Endothelial cell of umbilical vein (primary cell): ENCODE data around the gene RNF213. TPM values are rescaled to one million over a fixed set of nuclear protein-coding genes. Genes with fewer than 3 reads are reported as not detected.

Experiments used
- BruUV-seq: library from RNA; stranded (reverse); fragments of 400-500 nt; replicated peaks from 2 replicates; lab custom pipeline; 2021; lab: Mats Ljungman, UMichigan
- CTCF ChIA-PET: fragments of 300-600, 350-600 bp; sonication (Branson Sonifier 250); formaldehyde crosslinking; loops from one replicate; lab custom pipeline; 2021; ENCODE audit warnings: antibody characterized with exemption, inconsistent platforms; lab: Charles Lee
- POLR2A ChIA-PET: fragments of 300-600, 350-600 bp; sonication (Branson Sonifier 250); formaldehyde crosslinking; loops from one replicate; lab custom pipeline; 2021; ENCODE audit warnings: antibody characterized with exemption, inconsistent platforms; lab: Charles Lee
- DNase-seq: peaks from one replicate; pipeline ENCODE4 v3.0.0-alpha.2; 2011; ENCODE audit warnings: low read depth, low spot score
- FAIRE-seq: peaks from 2 replicates; lab custom pipeline; 2011; peaks lifted over from hg19 to GRCh38; lab: Jason Lieb, UNC
- H2AFZ ChIP-seq: 2 replicates; pipeline ENCODE4 v1.6.0; 2012; ENCODE audit warnings: low read depth, low read length, control low read depth, inconsistent platforms
- H3K27ac ChIP-seq: 2 replicates; pipeline ENCODE4 v1.5.1; 2011; ENCODE audit warnings: low read depth, mild to moderate bottlenecking, control low read depth, low read length, moderate library complexity; ENCODE audit not compliant: insufficient read depth
- H3K27me3 ChIP-seq, 2 experiments: 2 replicates each; pipeline versions ENCODE4 v1.6.0 to v1.6.1; 2011; ENCODE audit warnings: low read length in 2 of 2, mixed read lengths in 1 of 2; ENCODE audit not compliant: control insufficient read depth in 2 of 2, insufficient read depth in 2 of 2
- H3K36me3 ChIP-seq, 2 experiments: 2 replicates in 1 of 2; 3 replicates in 1 of 2; pipeline ENCODE4 v1.5.1; 2011; ENCODE audit warnings: low read length in 2 of 2, mild to moderate bottlenecking in 1 of 2, moderate library complexity in 1 of 2; ENCODE audit not compliant: control insufficient read depth in 2 of 2, insufficient read depth in 2 of 2; ENCODE audit errors: extremely low read depth in 1 of 2
- H3K4me1 ChIP-seq: 3 replicates; pipeline ENCODE4 v1.5.1; 2011; ENCODE audit warnings: mild to moderate bottlenecking, low read length; ENCODE audit not compliant: control insufficient read depth, insufficient read depth; ENCODE audit errors: extremely low read depth
- H3K4me2 ChIP-seq: 2 replicates; pipeline ENCODE4 v1.6.1; 2011; ENCODE audit warnings: low read length, control low read depth, mixed read lengths; ENCODE audit not compliant: insufficient read depth
- H3K4me3 ChIP-seq, 3 experiments: fragments of 200-600 bp in 1 of 3; sonication (generic), shearing (Covaris generic) in 1 of 3; replicated peaks in 1 of 3; 2 replicates each; pipeline ENCODE4 v1.5.1; 2011 to 2016; ENCODE audit warnings: control low read depth in 3 of 3, low read length in 3 of 3, mild to moderate bottlenecking in 2 of 3, inconsistent platforms in 1 of 3, low read depth in 1 of 3, moderate library complexity in 1 of 3; ENCODE audit not compliant: insufficient read depth in 1 of 3
- H3K79me2 ChIP-seq: 2 replicates; pipeline ENCODE4 v1.6.0; 2012; ENCODE audit warnings: low read length, inconsistent platforms; ENCODE audit not compliant: control insufficient read depth, insufficient read depth
- H3K9ac ChIP-seq: replicated peaks from 2 replicates; pipeline ENCODE3; 2011; ENCODE audit warnings: low read length, control low read depth; ENCODE audit not compliant: insufficient read depth; ENCODE audit errors: extremely low read depth
- H3K9me1 ChIP-seq: replicated peaks from 3 replicates; pipeline ENCODE4 v1.6.0; 2011; ENCODE audit warnings: mild to moderate bottlenecking, low read length; ENCODE audit not compliant: control insufficient read depth, insufficient read depth; ENCODE audit errors: extremely low read depth
- H3K9me3 ChIP-seq: replicated peaks from 2 replicates; pipeline ENCODE4 v1.5.1; 2012; ENCODE audit warnings: low read length, inconsistent platforms; ENCODE audit not compliant: control insufficient read depth, insufficient read depth
- H4K20me1 ChIP-seq: replicated peaks from 2 replicates; pipeline ENCODE3; 2011; ENCODE audit warnings: mild to moderate bottlenecking, low read length; ENCODE audit not compliant: control insufficient read depth, insufficient read depth; ENCODE audit errors: extremely low read depth
- CTCF ChIP-seq, 2 donors: IDR thresholded peaks; 1 replicate in 1 of 2; 2 replicates in 1 of 2; pipeline ENCODE4 v1.5.1; 2011; ENCODE audit warnings: low read length in 2 of 2, mild to moderate bottlenecking in 2 of 2, moderate library complexity in 2 of 2, control low read depth in 1 of 2, inconsistent platforms in 1 of 2, low read depth in 1 of 2; ENCODE audit not compliant: insufficient read depth in 1 of 2; ENCODE audit errors: extremely low read depth in 1 of 2
- EZH2 ChIP-seq: IDR thresholded peaks from 2 replicates; pipeline ENCODE4 v1.6.1; 2012; ENCODE audit warnings: borderline replicate concordance, low read depth, mild to moderate bottlenecking, moderate library complexity, low read length, inconsistent platforms; ENCODE audit not compliant: severe bottlenecking
- FOS ChIP-seq: IDR thresholded peaks from 2 replicates; pipeline ENCODE4 v1.6.1; 2011; ENCODE audit warnings: mild to moderate bottlenecking, low read length, moderate library complexity, borderline replicate concordance; ENCODE audit not compliant: insufficient read depth
- GATA2 ChIP-seq: IDR thresholded peaks from 2 replicates; pipeline ENCODE4 v1.7.0; 2011; ENCODE audit warnings: low read depth, mild to moderate bottlenecking, moderate library complexity, mixed read lengths, low read length; ENCODE audit not compliant: insufficient read length, insufficient read depth
- JUN ChIP-seq: IDR thresholded peaks from 2 replicates; pipeline ENCODE4 v1.6.1; 2011; ENCODE audit warnings: borderline replicate concordance, low read depth; ENCODE audit not compliant: insufficient read length, insufficient read depth
- MAX ChIP-seq: IDR thresholded peaks from 2 replicates; pipeline ENCODE4 v1.6.1; 2011; ENCODE audit not compliant: insufficient read depth, insufficient read length
- POLR2A ChIP-seq: IDR thresholded peaks from 2 replicates; pipeline ENCODE4 v1.6.1; 2012; ENCODE audit warnings: low read depth, mild to moderate bottlenecking, control low read depth, low read length
- dilution Hi-C: fragments of 300-500 bp; cut with MboI; formaldehyde crosslinking; loops from one replicate; pipeline ENCODE4 v1.15.0; 2019; ENCODE audit warnings: low sequenced_read_pairs; ENCODE audit not compliant: extremely low pct_ligation_motif_present
- intact Hi-C: fragments of 100-400 bp; cut with micrococcal nuclease; formaldehyde crosslinking; loops from one replicate; pipeline ENCODE4 v1.10.0; 2022
- polyA plus RNA-seq, 4 experiments: library from polyadenylated mRNA; depleted of rRNA in 3 of 4; stranded (reverse) in 3 of 4; unstranded in 1 of 4; fragments of >200 nt; gene quantifications; 2 replicates each; pipeline versions ENCODE4 v1.2.1 to v1.2.3, GENCODE V29; 2011 to 2012; ENCODE audit warnings: missing spikeins in 1 of 4
- total RNA-seq: library from RNA; stranded (reverse); gene quantifications from 2 replicates; pipeline ENCODE4 v1.2.3, GENCODE V29; 2021

RNF213 gene
- total and polyA plus RNA-seq, 2 donors (not counting 3 experiments of a cell fraction or from before 2014, with no cell fraction given): 36.5 to 116 TPM

DNA sequence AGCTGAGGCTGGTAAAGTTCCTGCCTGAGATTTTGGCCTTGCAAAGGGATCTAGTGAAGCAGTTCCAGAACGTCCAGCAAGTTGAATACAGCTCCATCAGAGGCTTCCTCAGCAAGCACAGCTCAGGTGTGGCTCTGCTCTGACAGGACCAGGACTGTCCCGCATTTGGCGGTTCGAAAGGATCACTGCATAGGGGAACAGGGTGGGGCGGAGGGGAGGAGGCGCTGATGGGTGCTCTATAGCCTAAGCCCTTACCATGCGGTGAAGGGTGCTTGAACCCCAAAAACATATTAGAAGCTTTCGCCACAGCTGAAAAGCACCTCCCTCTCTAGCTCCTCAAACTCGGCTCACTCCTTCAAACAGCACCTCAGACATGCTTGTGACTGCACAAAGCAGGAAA lies 124.4 kb downstream of the RNF213 start:
- TF ChIP-seq MAX (no peak), FOS (no peak), GATA2 (no peak)
- dilution Hi-C loops: no loop called here
- H3K4me2 ChIP-seq: no peak overlapping the region
- peaks cover 17 to 62% of the 10 kb centered on the region in 2 experiments for H3K36me3 ChIP-seq
- no peak overlapping the region for H3K27ac ChIP-seq
- ChIA-PET CTCF (interaction anchor here (1.3 kb wide), 1 partner anchor 24 kb away, joined by 3 read pairs; no protein-coding TSS in a partner anchor), POLR2A (no interaction called here)
- peaks cover 8% of the 10 kb centered on the region for H3K4me1 ChIP-seq
- no peak overlapping the region for H2AFZ ChIP-seq
- DNase-seq (no peak), FAIRE-seq (no peak)
- H3K4me3 ChIP-seq: no peak overlapping the region
- H3K9ac ChIP-seq: no peak overlapping the region
- H3K9me1 ChIP-seq: no peaks in the 10 kb centered on the region
- intact Hi-C loops: no loop called here
- H3K79me2 ChIP-seq: no peaks in the 10 kb centered on the region
- no TSS peak for BruUV-seq
- H4K20me1 ChIP-seq: no peaks in the 10 kb centered on the region
- no peaks in the 10 kb centered on the region for H3K9me3 ChIP-seq
- H3K27me3 ChIP-seq: no peaks in the 10 kb centered on the region

DNA sequence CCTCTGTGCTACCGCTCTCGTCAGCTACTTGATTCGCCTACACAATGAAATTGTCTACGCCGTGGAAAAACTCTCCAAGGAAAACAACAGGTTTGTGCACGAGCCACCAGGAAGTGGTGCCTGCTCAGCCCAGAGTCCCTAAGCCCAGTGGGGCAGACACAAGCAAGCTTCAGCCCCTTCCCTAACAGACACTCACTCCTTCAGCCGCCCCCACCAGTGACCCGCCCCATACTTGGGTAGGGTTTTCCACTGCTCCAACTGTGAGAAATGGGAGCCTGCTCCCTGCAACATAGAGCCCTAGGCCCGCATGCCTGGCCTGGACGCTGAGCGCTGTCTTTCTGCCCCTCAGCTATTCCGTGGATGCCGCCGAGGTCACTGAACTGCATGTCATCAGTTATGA lies 125.7 kb downstream of the RNF213 start:
- no peaks in the 10 kb centered on the region for H3K27me3 ChIP-seq
- H3K4me3 ChIP-seq: no peak overlapping the region
- TF ChIP-seq CTCF (IDR thresholded peaks at IDR 0.05; ENCODE audit: extremely low read depth in 1 of 2, insufficient read depth in 1 of 2, low read depth in 1 of 2, low read length in 2 of 2) (no peak), POLR2A (no peak), JUN (no peak), EZH2 (no peak)
- peaks cover 8% of the 10 kb centered on the region for H3K4me1 ChIP-seq
- peaks cover 9 to 52% of the 10 kb centered on the region in 2 experiments for H3K36me3 ChIP-seq
- no peaks in the 10 kb centered on the region for H3K9me3 ChIP-seq
- CTCF ChIA-PET: interaction anchor here (1.3 kb wide), 1 partner anchor 23 kb away, joined by 3 read pairs; no protein-coding TSS in a partner anchor
- intact Hi-C loops: no loop called here
- no peak overlapping the region for H3K9ac ChIP-seq
- POLR2A ChIA-PET: no interaction called here
- DNase-seq (no peak), FAIRE-seq (no peak)
- dilution Hi-C loops: no loop called here
- no peaks in the 10 kb centered on the region for H4K20me1 ChIP-seq
- H3K4me2 ChIP-seq: no peak overlapping the region
- H3K27ac ChIP-seq: no peak overlapping the region
- H3K9me1 ChIP-seq: no peaks in the 10 kb centered on the region
- no peak overlapping the region for H2AFZ ChIP-seq
- no peaks in the 10 kb centered on the region for H3K79me2 ChIP-seq
- no TSS peak for BruUV-seq
